GM19455 (cell line): ENCODE data around the gene WNT7B.

Experiments used
- ATAC-seq: cut with Tn5 transposase; IDR thresholded peaks from one replicate; pipeline ENCODE4 v1.9.1; 2021; ENCODE audit not compliant: unreplicated experiment

WNT7B gene

GRCh38 chr22:45997077-45997776 is 20.3 kb upstream of the WNT7B start:
- no peak for ATAC-seq

GRCh38 chr22:45996241-45997076 is 19.5 kb upstream of the WNT7B start:
- no peak for ATAC-seq

DNA sequence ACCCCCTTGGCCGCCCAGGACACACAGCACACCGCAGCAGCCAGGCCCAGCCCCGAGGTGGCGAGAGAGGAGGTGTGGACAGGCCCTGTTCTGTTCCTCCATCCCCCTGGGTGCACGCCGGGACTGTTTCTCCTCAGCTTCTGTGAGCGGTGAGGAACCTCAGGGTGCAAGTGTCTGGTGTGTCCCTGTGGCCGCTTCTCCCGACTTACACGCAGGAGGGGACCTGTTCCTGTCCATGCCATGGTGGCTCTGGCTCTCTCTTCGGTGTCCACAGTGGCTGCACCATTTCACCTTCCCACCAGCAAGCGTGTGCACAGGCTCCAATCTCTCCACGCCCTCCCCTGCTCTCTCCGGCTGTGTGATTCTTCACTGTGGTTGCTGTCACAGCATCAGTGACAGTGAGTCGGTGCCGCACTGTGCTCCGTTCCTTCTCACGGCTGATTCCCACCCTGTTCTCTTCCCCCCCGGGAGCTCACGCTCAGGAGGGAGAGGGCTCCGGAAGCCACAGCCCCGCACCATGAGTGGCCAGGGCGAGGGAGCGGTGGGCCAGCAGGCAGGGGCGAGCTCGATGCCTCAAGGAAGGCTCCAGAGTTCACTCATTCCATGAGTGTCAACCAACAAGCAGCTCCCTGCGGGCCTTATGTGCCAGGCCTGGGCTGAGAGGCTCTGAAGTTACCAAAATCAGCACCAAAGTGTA is 18.6 kb upstream of the WNT7B start:
- no peak for ATAC-seq

DNA sequence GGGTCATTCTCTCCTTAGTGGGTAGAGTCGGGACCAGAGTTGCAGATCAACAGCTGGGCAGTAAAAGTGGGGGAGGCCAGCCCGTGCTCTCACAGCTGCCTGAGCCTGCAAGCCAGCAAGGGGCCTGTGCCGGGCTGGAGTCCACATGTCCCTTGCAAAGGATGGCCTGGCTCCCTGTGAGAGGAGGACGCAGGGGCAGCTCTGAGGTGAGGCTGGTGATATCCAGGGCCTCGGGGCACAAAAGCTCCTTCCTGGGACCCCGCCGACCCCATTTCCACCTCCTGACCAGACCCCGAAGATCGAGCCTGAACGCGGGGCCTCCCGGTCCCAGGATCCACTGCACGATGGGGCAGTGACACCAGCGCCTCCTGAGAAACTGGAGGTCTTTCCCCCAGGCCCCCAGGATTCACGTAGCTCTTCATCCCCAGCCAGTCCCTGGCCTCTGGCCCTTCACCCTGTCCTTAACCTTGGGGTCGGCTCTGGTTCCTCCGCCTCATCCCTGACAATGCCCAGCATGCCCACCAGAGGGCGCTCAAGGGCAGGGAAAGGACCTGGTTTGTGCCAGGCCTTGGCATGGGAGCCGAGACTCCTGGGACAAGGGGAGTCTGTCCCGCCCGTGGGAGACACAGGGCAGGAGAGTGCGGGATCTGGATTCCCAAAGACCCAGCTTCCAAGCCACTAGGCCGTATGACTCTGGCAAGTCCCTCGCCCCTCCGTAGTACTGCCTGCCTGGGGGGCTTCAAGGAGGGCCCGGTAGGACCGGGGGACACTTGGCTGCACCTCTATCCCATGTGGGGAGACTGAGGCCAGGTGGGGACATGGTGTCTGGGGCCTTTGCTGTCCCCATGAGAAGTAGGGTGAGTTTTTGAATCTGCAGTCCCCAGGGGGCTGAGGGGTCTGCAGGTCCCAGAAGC is 17.8 kb upstream of the WNT7B start:
- ATAC-seq = no peak

DNA sequence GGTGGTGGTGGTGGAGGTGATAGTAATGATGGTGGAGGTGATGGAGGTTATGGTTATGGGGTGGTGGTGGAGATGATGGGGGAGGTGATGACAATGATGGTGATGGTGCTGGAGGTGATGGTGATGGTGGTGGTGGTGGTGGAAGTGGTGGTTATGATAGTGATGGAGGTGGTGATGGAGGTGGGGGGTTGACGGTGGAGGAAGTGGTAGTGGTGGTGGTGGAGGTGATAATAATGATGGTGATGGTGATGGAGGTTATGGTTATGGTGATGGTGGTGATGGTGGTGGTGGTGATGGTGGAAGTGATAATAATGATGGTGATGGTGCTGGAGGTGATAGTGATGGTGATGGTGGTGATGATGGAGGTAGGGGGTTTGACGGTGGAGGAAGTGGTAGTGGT is 16.9 kb upstream of the WNT7B start:
- ATAC-seq = no peak

DNA sequence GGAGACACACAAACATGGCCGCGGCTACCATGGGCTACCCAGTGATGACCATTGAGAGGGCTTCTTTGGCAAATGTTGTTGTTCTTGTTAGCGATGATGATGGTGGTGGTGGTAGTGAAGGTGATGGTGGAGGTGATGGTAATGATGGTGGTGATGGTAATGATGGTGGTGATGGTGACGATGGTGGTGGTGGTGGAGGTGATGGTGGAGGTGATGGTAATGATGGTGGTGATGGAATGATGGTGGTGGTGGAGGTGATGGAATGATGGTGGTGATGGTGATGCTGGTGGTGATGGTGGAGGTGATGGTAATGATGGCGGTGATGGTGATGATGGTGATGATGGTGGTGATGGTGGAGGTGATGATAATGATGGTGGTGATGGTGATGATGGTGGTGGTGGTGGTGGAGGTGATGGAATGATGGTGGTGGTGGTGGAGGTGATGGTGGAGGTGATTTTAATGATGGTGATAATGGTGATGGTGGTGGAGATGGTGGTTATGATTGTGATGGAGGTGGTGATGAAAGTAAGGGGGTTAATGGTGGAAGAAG is 16.3 kb upstream of the WNT7B start:
- ATAC-seq = no peak

GRCh38 chr22:45992737-45993136 is 15.8 kb upstream of the WNT7B start:
- ATAC-seq = no peak

- ATAC-seq = no peak
These were observed 14.1 kb upstream of the WNT7B start for GRCh38 chr22:45991098-45991497.

DNA sequence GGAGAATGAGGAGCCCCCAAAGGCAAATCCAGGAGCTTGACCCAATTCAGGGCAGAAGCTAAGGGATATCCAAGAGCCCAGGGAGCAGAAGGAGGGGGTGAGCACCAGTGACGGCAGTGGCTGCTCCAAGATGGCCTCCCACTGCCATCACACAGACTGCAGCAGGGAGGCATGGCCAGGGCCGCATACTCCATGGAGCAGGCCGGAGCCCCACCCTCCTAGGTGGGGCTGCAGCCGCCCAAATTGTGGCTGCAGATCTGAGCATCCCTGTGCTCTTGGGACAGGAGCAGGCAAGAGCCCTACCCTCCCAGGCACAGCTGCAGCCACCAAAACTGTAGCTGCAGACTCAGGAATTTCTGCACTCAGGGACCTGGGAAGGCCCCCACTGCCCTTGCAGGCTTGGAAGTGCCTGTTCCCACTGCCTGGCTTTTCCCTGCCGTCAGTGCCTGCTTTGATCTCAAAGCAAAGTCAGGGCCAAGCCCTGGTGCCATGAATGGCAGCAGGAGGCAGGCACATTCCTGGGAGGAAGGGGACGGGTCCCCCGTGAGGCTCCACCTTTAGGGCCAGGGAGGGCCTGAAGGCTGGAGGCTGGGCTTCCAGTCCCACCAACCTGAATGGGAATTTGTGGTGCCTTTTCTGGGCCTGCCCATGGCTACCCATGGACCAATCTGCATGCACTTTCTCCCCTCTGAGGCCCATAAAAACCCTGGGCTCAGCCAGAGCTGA is 10.3 kb upstream of the WNT7B start:
- no peak for ATAC-seq

- ATAC-seq = no peak
These were observed 7.5 kb upstream of the WNT7B start for GRCh38 chr22:45984316-45984916.

DNA sequence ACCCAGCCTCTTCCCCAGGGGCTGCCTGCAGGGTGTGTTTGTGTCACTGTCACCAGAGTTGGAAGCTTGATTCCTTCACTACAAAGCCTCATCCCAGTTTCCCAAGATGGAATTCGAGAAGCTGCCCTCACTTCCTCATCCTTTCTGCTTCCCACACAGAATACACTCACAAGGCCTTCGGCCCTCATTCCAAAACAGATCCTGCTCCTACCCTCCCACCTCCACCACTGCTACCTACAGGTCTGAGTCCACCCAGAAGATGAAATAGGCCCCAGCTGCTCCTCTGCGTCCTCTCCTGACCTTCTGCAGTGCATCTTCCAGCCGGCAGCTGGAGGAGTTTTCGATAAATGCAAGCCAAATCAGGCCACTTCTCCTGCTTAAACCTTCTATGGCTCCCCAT is 6.8 kb upstream of the WNT7B start:
- no peak for ATAC-seq

DNA sequence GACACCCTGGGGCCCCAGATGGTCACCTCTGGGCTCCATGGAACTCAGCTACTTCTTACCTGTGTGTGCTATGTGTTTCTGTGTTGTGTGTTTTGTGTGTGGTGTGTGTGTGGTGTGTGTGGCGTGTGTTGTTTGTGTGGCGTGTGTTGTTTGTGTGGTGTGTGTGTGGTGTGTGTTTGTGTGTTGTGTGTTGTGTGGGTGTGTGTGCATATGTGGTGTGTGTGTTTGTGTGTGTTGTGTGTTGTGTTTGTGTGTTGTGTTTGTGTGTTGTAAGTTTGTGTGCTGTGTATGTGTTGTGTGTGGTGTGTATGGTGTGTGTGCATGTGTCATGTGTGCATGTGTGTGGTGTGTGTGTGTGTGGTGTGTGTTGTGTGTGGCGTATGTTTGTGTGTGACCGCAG is 3.8 kb upstream of the WNT7B start:
- ATAC-seq = no peak

- ATAC-seq = no peak
These were observed 3.3 kb upstream of the WNT7B start for GRCh38 chr22:45980268-45980570.

DNA sequence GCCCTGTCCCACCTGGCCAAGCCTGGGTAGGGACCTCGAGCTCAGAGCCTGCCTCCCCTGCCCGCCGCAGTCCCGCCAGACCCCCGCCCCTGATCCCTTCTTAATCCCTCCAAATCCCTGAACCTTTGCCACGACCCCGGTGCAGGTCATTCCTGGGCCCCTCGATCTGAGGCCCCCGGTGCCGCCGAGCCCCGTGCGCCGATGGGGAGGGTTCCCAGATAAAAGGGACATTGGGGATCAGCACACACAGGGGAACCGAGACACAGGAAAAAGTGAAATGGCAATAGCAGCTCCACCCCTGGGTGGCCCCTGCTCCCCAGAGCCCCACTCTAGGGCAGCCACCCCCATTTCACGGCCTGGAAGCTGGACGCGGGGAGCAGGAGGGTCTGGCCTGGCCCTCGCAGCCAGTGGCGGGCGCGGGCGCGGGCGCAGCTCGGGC is 1.3 kb upstream of the WNT7B start:
- no peak for ATAC-seq

DNA sequence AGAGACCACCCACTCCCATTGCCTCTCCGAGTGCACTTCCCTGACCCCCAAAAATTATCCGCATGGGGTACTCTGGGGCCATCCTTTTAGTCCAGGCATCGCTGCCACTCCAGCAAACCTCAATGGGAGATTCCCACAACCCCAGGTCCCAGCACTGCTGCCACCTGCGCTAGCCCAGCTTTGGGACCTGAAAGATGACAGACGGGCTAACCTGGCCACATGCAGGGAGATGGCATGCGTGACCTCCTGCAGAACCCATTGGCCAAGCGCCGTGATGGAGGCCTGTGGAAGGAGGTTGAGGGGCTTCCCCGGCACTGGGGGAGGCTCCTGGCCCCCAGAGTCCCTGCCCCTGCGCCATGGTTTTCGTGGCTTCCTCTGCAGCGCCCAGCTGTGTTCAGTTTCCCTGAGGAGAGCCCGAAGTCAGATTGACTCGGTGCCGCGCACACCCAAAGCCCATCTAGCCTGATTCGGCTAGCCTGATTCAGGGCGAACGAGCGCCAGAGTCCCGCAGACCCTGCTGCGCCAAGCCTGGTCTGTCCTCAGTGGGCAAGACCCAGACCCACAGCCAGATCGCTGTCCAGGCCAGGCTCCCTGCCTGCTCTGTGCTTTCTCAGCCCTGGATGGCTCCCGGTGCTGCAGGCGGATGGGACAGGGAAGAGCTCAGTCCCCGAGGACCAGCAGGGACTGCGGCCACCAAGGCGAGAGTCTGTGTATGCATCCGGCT is 751 bp upstream of the WNT7B start:
- no peak for ATAC-seq

GRCh38 chr22:45976254-45977002 is 534 bp downstream of the WNT7B start:
- ATAC-seq = no peak

DNA sequence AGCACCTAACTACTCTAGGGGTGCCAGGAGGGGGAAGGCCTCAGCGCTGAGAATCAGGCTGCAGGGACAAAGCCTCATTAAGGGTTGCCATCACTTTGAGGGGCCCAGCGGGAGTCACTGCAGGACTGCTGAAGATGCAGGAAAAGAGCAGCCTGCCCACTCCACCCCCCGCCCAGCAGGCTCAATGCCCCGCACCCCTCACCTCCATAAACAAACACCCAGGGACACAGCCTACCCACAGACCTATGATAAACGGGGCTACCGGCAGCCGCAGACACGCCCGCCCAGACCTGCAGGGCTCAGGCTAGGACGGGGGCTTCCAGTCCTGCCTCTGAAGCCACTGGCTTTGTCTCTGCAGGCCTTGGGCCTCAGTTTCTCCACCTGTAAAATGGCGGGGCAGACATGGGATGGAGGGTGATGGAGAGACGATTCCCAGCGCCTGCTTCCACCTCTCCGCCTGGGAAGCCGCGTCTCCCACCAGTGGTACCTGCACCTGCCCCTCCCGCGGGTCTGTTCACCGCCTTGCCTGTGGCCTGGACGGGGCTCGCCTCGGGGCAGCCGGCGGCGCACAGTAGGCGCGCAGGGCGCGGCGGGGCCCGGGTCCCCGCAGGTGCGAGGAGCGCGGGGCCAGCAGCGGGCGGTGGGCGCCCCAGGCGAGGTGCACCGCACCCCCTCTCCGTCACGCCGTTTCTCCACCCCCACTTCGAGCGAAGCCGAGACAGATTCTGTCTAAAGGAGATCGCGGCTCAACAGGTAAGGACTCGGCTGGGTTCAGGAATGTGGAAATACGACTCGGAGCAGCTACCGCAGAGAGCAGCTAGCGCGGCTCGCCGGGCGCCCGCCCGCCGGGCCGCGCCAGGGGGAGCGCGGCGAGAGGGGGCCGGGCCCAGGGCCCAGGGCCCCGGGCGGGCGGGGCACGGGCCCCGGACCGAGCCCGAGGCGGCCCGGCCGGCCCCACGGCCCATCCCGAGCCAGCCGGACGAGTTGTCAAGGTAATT is 1.5 kb downstream of the WNT7B start:
- ATAC-seq = no peak
